Eye (tissue), 1 donor: ENCODE results near the gene CREBZF.

Experiments used
- DNase-seq: peaks from one replicate; pipeline ENCODE4 v3.0.0-alpha.2; 2015

The CREBZF gene, protein sequence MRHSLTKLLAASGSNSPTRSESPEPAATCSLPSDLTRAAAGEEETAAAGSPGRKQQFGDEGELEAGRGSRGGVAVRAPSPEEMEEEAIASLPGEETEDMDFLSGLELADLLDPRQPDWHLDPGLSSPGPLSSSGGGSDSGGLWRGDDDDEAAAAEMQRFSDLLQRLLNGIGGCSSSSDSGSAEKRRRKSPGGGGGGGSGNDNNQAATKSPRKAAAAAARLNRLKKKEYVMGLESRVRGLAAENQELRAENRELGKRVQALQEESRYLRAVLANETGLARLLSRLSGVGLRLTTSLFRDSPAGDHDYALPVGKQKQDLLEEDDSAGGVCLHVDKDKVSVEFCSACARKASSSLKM

DNA sequence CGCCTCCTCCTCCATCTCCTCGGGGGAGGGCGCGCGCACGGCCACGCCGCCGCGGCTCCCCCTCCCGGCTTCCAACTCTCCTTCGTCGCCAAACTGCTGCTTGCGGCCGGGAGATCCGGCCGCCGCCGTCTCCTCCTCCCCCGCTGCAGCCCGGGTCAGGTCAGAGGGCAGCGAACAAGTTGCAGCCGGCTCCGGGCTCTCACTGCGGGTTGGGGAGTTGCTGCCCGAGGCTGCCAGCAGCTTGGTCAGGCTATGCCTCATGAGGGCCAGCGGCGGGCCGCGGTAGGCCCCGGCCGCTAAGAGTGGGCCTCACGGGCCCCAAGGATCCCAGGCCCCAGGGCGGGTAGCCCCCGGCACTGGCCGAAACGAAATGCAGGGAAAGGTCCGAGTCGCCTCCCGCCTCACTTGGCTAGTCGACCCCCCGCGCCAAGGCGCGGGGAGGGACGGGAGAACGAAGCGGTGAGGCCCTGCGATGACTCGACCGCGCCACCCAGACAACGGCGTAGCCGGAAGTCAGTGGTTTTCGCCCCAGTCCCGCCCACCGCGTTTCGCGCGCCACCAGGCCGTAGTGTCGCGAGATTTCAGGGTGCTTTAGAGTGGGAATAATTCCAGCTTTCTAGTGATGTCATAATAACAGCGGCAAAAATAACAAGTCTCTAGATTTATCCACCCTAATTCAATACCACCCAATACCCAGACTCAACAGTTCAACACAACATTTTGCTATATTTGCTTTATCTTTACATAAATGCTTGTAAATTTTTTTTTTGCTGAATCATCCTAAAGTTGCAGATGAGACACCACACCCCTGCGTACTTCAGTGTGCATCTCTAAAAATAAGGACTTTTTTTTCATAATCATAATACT, at the start of gene CREBZF:
TSS of gene CREBZF (minus strand) at position 515 of the 867 bp plus-strand sequence. CDS start at position 261, 254 bp downstream.
- peak; percentile 99 for DNase-seq

DNA sequence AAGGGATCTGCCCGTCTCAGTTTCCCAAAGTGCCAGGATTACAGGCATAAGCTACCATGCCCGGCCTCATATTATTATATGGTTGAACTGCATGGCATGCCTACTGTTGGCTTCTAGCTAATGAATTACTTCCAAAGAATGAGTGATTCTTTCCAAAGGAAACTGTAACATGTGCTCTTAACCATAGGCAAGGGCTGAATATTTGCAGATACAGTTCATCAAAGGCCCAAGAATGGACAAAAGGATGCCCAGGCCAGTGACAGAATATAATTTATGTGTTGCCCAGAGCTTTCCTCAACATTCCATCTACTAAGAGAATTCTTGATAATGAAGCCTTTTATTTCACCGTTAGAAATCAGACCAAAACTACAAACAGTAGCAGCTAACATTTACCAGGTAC, 48.0 kb upstream of the CREBZF start:
- DNase-seq, result no peak

DNA sequence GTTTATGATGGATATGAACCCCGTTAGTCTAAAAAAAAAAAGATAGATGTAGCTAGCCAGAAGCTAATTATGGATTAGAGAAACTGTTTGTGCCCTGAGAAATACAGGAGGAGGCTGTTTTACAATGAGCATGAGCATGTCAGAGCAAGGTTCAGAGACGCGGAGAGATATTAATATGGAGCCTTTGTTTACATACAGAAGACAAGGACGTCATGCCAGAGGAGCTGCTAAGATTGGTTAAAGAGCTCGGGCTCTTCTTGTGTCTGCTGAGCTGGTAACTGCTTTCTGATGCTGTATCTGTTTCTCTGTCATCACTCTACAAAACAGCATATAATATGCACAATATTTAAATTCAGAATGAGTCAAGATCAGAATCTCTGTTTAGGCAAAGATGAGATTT, 46.0 kb upstream of the CREBZF start:
- DNase-seq, result peak; percentile 14

- DNase-seq, result peak; percentile 10
Measured at GRCh38 chr11:85709941-85710702, 45.2 kb upstream of the CREBZF start.

DNA sequence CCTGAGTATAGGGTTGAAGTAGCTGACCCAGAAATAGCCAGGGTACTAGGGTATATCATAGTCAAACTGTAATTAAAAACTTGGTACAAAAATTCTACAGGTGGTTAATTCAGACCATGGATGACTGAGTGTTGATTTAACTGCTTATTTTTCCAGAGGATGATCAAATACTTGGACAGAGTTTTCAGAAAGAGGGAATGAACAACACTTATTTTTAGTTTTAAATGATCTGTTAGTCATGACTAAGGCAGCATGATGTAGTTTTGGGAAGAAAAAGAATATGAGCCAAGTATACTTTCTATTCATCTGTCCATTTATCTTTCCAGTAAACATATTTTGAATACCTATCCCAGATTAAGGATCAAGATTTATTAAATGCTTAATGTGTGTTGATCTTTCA, 40.9 kb upstream of the CREBZF start:
- no peak for DNase-seq

DNA sequence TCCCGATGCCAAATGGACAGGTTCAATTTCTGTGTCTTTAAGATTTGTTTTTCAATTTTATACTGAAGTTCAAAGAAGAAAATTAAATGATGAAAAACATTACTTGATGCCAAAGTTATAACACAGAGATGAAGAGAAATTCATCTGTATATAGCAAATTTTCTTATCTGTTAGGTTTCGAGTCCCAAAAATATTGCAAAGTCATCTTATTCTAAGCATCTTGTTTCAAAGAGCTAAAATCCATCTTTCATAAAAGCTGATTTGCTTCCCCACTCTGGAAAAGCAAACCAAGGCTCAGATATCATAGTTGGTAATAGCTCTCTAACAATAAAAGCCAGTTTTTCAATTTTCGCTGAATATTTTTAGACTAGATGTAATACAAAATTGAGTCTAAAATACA, 40.0 kb upstream of the CREBZF start:
- DNase-seq, result no peak

DNA sequence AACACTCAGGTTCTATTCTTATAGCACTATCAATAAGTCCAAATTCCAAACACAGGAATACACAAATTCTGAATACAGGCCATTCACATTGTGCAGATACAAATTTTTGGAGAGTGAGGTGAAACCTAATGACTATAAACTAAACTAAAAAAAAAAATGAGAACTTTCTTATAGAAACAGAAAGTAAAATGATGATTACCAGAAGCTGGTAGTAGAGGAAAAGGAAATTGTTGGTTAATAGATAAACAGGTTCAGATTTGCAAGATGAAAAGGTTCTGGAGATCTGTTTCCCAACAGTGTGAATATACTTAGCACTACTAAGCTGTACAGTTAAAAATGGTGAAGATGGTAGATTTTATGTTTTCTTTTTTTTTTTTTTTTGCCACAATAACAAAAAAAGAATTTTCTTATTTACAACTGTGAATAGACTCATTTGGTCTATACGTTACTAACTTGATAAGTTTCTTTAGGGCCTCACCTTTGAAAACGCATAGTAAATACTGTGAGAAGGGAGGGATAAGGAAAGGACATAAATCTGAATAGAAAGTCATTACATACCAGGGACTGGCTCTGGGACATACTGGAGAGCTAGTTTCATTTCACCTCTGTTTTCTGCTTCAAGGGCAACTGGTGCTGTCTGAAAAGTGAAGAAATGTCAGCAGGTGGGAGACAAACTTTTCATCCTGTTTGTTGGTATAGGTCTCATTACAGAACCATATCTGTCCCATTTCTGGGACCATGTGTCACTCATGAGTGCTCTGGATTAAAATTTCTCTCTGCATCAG, 35.2 kb upstream of the CREBZF start:
- DNase-seq, result no peak

DNA sequence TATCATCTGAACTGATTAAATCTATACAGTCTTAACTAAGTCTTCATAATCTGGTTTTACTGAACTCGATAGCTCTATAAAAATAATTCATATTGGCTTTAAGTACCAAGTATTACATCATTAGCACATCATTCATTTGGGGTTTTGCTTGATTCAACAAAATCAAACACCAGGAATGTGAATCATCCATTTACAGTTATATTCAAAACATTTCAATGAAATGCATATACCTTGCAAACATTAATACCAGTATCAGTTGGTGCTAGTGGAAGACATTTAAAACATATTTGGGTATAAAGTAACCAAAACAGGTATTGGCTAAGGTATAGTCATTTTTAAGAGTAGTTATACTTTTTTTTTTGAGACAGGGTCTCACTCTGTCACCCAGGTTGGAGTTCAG, 33.3 kb upstream of the CREBZF start:
- DNase-seq, result no peak

DNA sequence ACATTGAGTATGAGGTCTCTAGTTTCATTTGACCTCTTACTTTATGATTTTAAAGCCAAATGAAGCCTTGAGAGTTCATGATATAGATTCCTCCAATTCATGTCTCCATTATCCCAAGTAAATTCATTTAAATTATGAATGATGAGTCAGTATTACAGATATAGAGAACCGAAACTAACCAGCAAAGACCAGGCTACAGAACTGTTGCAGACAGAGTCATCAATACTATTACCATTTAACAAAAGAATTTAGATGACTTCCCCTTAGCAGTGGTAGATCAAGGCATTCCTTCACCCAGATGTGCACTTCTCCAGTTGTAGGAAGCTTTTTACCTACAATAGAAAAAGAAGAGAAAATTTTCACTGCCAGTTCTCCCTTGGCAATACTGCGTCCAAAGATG, 32.8 kb upstream of the CREBZF start:
- DNase-seq, result no peak

- DNase-seq, result no peak
Measured at GRCh38 chr11:85695546-85695945, 30.6 kb upstream of the CREBZF start.

GRCh38 chr11:85694385-85694980, 29.6 kb upstream of the CREBZF start:
- peak; percentile 45 for DNase-seq

- peak; percentile 83 for DNase-seq
Measured at GRCh38 chr11:85685820-85686459, 21.0 kb upstream of the CREBZF start, which contains the start of gene CCDC89. CCDC89 (minus strand) TSS chr11:85686195; CDS start chr11:85686130, 65 bp downstream.

GRCh38 chr11:85685125-85685819, 20.3 kb upstream of the CREBZF start:
- DNase-seq, result peak; percentile 66

- DNase-seq, result peak; percentile 90
Measured at GRCh38 chr11:85682330-85683305, 17.7 kb upstream of the CREBZF start.

GRCh38 chr11:85680897-85681296, 16.0 kb upstream of the CREBZF start:
- DNase-seq, result peak; percentile 95

DNA sequence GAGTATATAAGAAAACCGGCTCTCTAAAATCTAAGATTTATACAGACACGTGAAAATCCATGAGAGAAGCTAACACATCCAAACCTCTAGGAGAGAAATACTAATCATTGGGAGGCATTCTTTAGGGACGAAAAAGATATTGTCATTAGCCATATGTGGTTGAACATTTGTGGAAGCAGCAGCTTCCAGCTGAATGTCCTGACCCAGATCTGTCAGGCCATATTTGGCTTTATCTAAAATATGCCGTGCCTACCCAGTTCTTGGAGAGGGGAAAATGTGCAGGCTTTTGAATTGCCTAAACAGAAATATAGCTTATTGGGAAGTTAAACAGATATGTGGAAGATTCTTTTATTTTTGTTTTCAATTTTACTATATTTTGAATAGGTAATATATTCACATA, 14.6 kb upstream of the CREBZF start:
- peak; percentile 76 for DNase-seq

DNA sequence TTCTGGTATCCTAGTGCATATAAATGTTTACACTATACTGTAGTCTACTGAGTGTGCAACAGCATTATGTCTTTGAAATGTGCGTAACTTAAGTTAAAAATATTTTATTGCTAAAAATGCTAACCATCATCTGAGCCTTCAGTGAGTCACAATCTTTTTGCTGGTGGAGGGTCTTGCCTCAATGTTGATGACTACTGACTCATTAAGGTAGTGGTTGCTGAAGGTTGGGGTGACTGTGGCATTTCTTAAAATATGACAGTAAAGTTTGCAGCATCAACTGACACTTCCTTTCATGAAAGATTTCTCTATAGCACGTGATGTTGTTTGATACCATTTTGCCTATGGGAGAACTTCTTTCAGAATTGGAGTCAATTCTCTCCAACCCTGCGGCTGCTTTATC, 8.5 kb upstream of the CREBZF start:
- DNase-seq, result no peak

GRCh38 chr11:85672105-85672902, 7.4 kb upstream of the CREBZF start:
- no peak for DNase-seq
